H1 (cell line): ENCODE measurements around the gene CAMTA1. TPM values are rescaled to one million over a fixed set of nuclear protein-coding genes. Genes with fewer than 3 reads are reported as not detected.

ENCODE experiments used
- PHF8 ChIP-seq: fragments of 200-600 bp; sonication (generic); conservative IDR thresholded peaks from 2 replicates; pipeline ENCODE4 v1.7.1; 2012; ENCODE audit warnings: low read depth, mild to moderate bottlenecking, inconsistent platforms, low read length, moderate library complexity
- RAD21 ChIP-seq, 2 experiments: IDR thresholded peaks in 1 of 2; conservative IDR thresholded peaks in 1 of 2; 2 replicates each; pipeline ENCODE4 v1.6.1; 2011; ENCODE audit warnings: low read depth in 2 of 2, low read length in 2 of 2, improper control_type of control experiment in 1 of 2, inconsistent platforms in 1 of 2, mild to moderate bottlenecking in 1 of 2, moderate library complexity in 1 of 2
- RBBP5 ChIP-seq: IDR thresholded peaks from 2 replicates; pipeline ENCODE4 v1.7.1; 2012; ENCODE audit warnings: low read depth, mild to moderate bottlenecking, inconsistent platforms, low read length, moderate library complexity, borderline replicate concordance
- SIN3A ChIP-seq, 2 experiments: IDR thresholded peaks in 1 of 2; conservative IDR thresholded peaks in 1 of 2; 2 replicates each; pipeline ENCODE4 v1.6.1; 2011 to 2012; ENCODE audit warnings: low read length in 2 of 2, improper control_type of control experiment in 1 of 2, low read depth in 1 of 2, mild to moderate bottlenecking in 1 of 2
- SIRT6 ChIP-seq: IDR thresholded peaks from one replicate; pipeline ENCODE4 v1.7.1; 2012; ENCODE audit warnings: low read length, inconsistent platforms
- SP1 ChIP-seq: IDR thresholded peaks from 2 replicates; pipeline ENCODE4 v1.6.1; 2011; ENCODE audit warnings: low read depth, low read length
- polyA plus RNA-seq, 7 experiments: library from polyadenylated mRNA; depleted of rRNA in 3 of 7; stranded (reverse) in 5 of 7; unstranded in 2 of 7; fragments of >200 nt in 5 of 7; fragments of 200-250 nt in 2 of 7; gene quantifications; 1 replicate in 5 of 7; 2 replicates in 1 of 7; 4 replicates in 1 of 7; pipeline versions ENCODE4 v1.2.1 to v1.2.3, GENCODE V29; 2011 to 2013; ENCODE audit warnings: missing spikeins in 2 of 7, mixed read lengths in 2 of 7
- total RNA-seq: library from RNA; stranded (reverse); fragmentation: NEBNext Ultra II Directional; extraction: Animal tissue kit (Norgen Biotek cat#: 25700); gene quantifications from 2 replicates; pipeline ENCODE4 v1.2.1, GENCODE V29; 2021
- TF ChIP-seq, protein P1 (sequence below): fragments of 300-600 bp; sonication (generic); IDR thresholded peaks from 2 replicates; pipeline ENCODE4 v1.7.1; 2012; ENCODE audit warnings: low read length, moderate library complexity, mild to moderate bottlenecking, inconsistent platforms; ENCODE audit not compliant: insufficient replicate concordance

The CAMTA1 gene
- total and polyA plus RNA-seq, 2 of the 8 experiments (the other 6 are each of a cell fraction or from before 2014, with no cell fraction given) = 65.0 to 119 TPM

DNA sequence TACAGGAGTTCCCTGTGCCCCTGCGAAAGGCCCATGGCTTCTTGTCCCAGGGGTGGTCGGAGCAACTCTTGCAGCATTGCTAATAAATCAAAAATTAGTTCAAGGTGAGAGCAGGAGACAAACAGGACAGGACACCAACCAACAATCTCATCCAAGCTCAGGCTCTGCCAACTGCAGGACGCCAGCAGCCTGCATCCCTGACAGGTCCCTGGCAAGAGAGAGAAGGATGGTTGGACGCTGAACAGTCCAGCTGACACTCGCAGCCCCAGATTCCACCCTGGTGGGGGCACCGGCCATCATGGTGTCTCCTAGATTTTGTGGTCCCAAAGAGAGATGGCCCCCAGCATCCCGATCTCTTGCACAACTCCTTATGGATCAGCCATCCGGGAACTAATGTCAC is 843.8 kb downstream of the CAMTA1 start (continued):
- TF ChIP-seq, protein P1, sequence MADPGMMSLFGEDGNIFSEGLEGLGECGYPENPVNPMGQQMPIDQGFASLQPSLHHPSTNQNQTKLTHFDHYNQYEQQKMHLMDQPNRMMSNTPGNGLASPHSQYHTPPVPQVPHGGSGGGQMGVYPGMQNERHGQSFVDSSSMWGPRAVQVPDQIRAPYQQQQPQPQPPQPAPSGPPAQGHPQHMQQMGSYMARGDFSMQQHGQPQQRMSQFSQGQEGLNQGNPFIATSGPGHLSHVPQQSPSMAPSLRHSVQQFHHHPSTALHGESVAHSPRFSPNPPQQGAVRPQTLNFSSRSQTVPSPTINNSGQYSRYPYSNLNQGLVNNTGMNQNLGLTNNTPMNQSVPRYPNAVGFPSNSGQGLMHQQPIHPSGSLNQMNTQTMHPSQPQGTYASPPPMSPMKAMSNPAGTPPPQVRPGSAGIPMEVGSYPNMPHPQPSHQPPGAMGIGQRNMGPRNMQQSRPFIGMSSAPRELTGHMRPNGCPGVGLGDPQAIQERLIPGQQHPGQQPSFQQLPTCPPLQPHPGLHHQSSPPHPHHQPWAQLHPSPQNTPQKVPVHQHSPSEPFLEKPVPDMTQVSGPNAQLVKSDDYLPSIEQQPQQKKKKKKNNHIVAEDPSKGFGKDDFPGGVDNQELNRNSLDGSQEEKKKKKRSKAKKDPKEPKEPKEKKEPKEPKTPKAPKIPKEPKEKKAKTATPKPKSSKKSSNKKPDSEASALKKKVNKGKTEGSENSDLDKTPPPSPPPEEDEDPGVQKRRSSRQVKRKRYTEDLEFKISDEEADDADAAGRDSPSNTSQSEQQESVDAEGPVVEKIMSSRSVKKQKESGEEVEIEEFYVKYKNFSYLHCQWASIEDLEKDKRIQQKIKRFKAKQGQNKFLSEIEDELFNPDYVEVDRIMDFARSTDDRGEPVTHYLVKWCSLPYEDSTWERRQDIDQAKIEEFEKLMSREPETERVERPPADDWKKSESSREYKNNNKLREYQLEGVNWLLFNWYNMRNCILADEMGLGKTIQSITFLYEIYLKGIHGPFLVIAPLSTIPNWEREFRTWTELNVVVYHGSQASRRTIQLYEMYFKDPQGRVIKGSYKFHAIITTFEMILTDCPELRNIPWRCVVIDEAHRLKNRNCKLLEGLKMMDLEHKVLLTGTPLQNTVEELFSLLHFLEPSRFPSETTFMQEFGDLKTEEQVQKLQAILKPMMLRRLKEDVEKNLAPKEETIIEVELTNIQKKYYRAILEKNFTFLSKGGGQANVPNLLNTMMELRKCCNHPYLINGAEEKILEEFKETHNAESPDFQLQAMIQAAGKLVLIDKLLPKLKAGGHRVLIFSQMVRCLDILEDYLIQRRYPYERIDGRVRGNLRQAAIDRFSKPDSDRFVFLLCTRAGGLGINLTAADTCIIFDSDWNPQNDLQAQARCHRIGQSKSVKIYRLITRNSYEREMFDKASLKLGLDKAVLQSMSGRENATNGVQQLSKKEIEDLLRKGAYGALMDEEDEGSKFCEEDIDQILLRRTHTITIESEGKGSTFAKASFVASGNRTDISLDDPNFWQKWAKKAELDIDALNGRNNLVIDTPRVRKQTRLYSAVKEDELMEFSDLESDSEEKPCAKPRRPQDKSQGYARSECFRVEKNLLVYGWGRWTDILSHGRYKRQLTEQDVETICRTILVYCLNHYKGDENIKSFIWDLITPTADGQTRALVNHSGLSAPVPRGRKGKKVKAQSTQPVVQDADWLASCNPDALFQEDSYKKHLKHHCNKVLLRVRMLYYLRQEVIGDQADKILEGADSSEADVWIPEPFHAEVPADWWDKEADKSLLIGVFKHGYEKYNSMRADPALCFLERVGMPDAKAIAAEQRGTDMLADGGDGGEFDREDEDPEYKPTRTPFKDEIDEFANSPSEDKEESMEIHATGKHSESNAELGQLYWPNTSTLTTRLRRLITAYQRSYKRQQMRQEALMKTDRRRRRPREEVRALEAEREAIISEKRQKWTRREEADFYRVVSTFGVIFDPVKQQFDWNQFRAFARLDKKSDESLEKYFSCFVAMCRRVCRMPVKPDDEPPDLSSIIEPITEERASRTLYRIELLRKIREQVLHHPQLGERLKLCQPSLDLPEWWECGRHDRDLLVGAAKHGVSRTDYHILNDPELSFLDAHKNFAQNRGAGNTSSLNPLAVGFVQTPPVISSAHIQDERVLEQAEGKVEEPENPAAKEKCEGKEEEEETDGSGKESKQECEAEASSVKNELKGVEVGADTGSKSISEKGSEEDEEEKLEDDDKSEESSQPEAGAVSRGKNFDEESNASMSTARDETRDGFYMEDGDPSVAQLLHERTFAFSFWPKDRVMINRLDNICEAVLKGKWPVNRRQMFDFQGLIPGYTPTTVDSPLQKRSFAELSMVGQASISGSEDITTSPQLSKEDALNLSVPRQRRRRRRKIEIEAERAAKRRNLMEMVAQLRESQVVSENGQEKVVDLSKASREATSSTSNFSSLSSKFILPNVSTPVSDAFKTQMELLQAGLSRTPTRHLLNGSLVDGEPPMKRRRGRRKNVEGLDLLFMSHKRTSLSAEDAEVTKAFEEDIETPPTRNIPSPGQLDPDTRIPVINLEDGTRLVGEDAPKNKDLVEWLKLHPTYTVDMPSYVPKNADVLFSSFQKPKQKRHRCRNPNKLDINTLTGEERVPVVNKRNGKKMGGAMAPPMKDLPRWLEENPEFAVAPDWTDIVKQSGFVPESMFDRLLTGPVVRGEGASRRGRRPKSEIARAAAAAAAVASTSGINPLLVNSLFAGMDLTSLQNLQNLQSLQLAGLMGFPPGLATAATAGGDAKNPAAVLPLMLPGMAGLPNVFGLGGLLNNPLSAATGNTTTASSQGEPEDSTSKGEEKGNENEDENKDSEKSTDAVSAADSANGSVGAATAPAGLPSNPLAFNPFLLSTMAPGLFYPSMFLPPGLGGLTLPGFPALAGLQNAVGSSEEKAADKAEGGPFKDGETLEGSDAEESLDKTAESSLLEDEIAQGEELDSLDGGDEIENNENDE = no peak
- TF ChIP-seq RBBP5 = no peak
- no peak for TF ChIP-seq SP1
- TF ChIP-seq SIN3A (conservative IDR thresholded peaks at IDR 0.05 in 1 of 2, IDR thresholded peaks at IDR 0.05 in 1 of 2; ENCODE audit: low read depth in 1 of 2, low read length in 2 of 2) = no peak
- no peak for TF ChIP-seq PHF8
- no peak for TF ChIP-seq SIRT6
- no peak for TF ChIP-seq RAD21 (IDR thresholded peaks at IDR 0.05 in 1 of 2, conservative IDR thresholded peaks at IDR 0.05 in 1 of 2; ENCODE audit: low read depth in 2 of 2, low read length in 2 of 2)
